GM12878 (cell line): ENCODE data around the gene CDK5R1. TPM values are rescaled to one million over a fixed set of nuclear protein-coding genes. Genes with fewer than 3 reads are reported as not detected.

Experiments used
- ATAC-seq: fragments of 200-7000 bp; cut with Tn5 transposase; 3 replicates; pipeline ENCODE4 v1.9.1; 2020; ENCODE audit warnings: mild to moderate bottlenecking, moderate library complexity
- BruUV-seq: library from RNA; stranded (reverse); fragments of 400-500 nt; replicated peaks from 2 replicates; lab custom pipeline; 2021; lab: Mats Ljungman, UMichigan
- CTCF ChIA-PET: fragments of 300-600 bp; sonication (Branson Sonifier 250); formaldehyde crosslinking; extraction: SDS; loops from one replicate; lab custom pipeline; 2021; ENCODE audit warnings: inconsistent platforms; lab: Yijun Ruan, JAX
- POLR2A ChIA-PET: fragments of 350-600 bp; formaldehyde crosslinking; extraction: SDS; loops from one replicate; lab custom pipeline; 2021; ENCODE audit warnings: inconsistent platforms; lab: Charles Lee
- RAD21 ChIA-PET: fragments of 300-600 bp; sonication (Branson Sonifier 250); formaldehyde crosslinking; loops from one replicate; lab custom pipeline; 2023; ENCODE audit warnings: antibody characterized with exemption; ENCODE audit not compliant: unreplicated experiment; lab: Charles Lee
- SMC1A ChIA-PET: fragments of 300-600 bp; sonication (Branson Sonifier 250); formaldehyde crosslinking; loops from one replicate; lab custom pipeline; 2023; ENCODE audit not compliant: unreplicated experiment, uncharacterized antibody; lab: Charles Lee
- DNase-seq: peaks from one replicate; pipeline ENCODE4 v3.0.0-alpha.2; 2011; ENCODE audit warnings: low read depth, low spot score
- FAIRE-seq: peaks from 3 replicates; lab custom pipeline; 2011; peaks lifted over from hg19 to GRCh38; lab: Jason Lieb, UNC
- H2AFZ ChIP-seq: 2 replicates; pipeline ENCODE4 v1.6.0; 2011; ENCODE audit warnings: low read depth, low read length, control low read depth; ENCODE audit not compliant: control insufficient read depth
- H3K27ac ChIP-seq: 2 replicates; pipeline ENCODE4 v1.5.1; 2011; ENCODE audit warnings: control low read depth; ENCODE audit not compliant: control insufficient read depth, insufficient read depth
- H3K27me3 ChIP-seq, 2 experiments: replicated peaks in 1 of 2; 2 replicates each; pipeline versions ENCODE4 v1.6.0 to v1.6.1; 2011; ENCODE audit warnings: low read length in 1 of 2; ENCODE audit not compliant: control insufficient read depth in 2 of 2, insufficient read depth in 2 of 2
- H3K36me3 ChIP-seq, 2 experiments: 2 replicates each; pipeline ENCODE4 v1.5.1; 2011; ENCODE audit warnings: low read length in 1 of 2; ENCODE audit not compliant: control insufficient read depth in 2 of 2, insufficient read depth in 2 of 2
- H3K4me1 ChIP-seq: 2 replicates; pipeline ENCODE4 v1.6.1; 2011; ENCODE audit warnings: mild to moderate bottlenecking, low read length, moderate library complexity, mixed read lengths; ENCODE audit not compliant: control insufficient read depth, insufficient read depth
- H3K4me2 ChIP-seq: 2 replicates; pipeline ENCODE4 v1.6.0; 2011; ENCODE audit warnings: control low read depth; ENCODE audit not compliant: control insufficient read depth, insufficient read depth
- H3K4me3 ChIP-seq: fragments of 200-600 bp; sonication (generic); 2 replicates; pipeline ENCODE4 v1.5.1; 2016
- H3K79me2 ChIP-seq: 2 replicates; pipeline ENCODE4 v1.6.0; 2011; ENCODE audit warnings: low read length; ENCODE audit not compliant: control insufficient read depth, insufficient read depth
- H3K9ac ChIP-seq: 2 replicates; pipeline ENCODE4 v1.8.0; 2011; ENCODE audit warnings: low read length, control low read depth, mixed read lengths; ENCODE audit not compliant: control insufficient read depth, insufficient read depth
- H3K9me3 ChIP-seq: replicated peaks from 3 replicates; pipeline ENCODE4 v1.5.1; 2011; ENCODE audit warnings: mild to moderate bottlenecking, low read length; ENCODE audit not compliant: control insufficient read depth, insufficient read depth
- H4K20me1 ChIP-seq: 2 replicates; pipeline ENCODE4 v1.6.0; 2011; ENCODE audit not compliant: control insufficient read depth, insufficient read depth
- DPF2 ChIP-seq: fragments of 450-650 bp; IDR thresholded peaks from 2 replicates; pipeline ENCODE4 v1.6.1; 2017; ENCODE audit warnings: mild to moderate bottlenecking
- IRF5 ChIP-seq: fragments of 450-650 bp; IDR thresholded peaks from 2 replicates; pipeline ENCODE4 v1.6.1; 2017; ENCODE audit warnings: borderline replicate concordance
- RBBP5 ChIP-seq: fragments of 200-600 bp; sonication (generic); conservative IDR thresholded peaks from 2 replicates; pipeline ENCODE4 v1.6.1; 2016
- SREBF2 ChIP-seq: IDR thresholded peaks from 2 replicates; pipeline ENCODE4 v1.6.1; 2012; ENCODE audit warnings: mild to moderate bottlenecking, low read length
- TARDBP ChIP-seq: IDR thresholded peaks from 2 replicates; pipeline ENCODE4 v1.6.1; 2016; ENCODE audit warnings: borderline replicate concordance
- WGBS: methylation state at CpG from one replicate; pipeline ENCODE4 v1.1.6; 2016; ENCODE audit warnings: low lambda C conversion rate; ENCODE audit not compliant: insufficient replicate concordance, insufficient coverage; ENCODE audit errors: missing lambda C conversion rate; 5-methylcytosine and 5-hydroxymethylcytosine counted together
- in situ Hi-C: fragments of 300-500 bp; cut with MboI; formaldehyde crosslinking; loops from 9 replicates; pipeline ENCODE4 v1.14.3; 2018; ENCODE audit warnings: mixed read lengths
- intact Hi-C: fragments of 100-400 bp; cut with micrococcal nuclease; formaldehyde crosslinking; loops from one replicate; pipeline ENCODE4 v1.14.2; 2022; ENCODE audit not compliant: unreplicated experiment
- polyA plus RNA-seq, 11 experiments: library from polyadenylated mRNA; depleted of rRNA in 4 of 11; unstranded in 6 of 11; stranded (reverse) in 5 of 11; fragments of >200 nt; fragmentation: Nextera tagmentation in 4 of 11; fragmentation: Illumina TruSeq in 1 of 11; extraction: Ambion mirVana in 4 of 11; extraction: Trizol in 1 of 11; gene quantifications; 1 replicate in 1 of 11; 2 replicates in 10 of 11; pipeline versions ENCODE4 v1.2.1 to v1.2.3, GENCODE V29; 2011 to 2016; ENCODE audit warnings: inconsistent platforms in 2 of 11, missing spikeins in 2 of 11, low read depth in 1 of 11
- total RNA-seq, 4 experiments: library from RNA; depleted of rRNA in 3 of 4; stranded (reverse); fragments of >200 nt in 3 of 4; fragmentation: Illumina TruSeq in 1 of 4; extraction: Trizol in 1 of 4; gene quantifications; 2 replicates each; pipeline versions ENCODE4 v1.2.1 to v1.2.3, GENCODE V29; 2013 to 2021

CDK5R1 gene
- total and polyA plus RNA-seq, 10 of the 15 experiments (the other 5 are each of a cell fraction or from before 2014, with no cell fraction given) = 1.1 to 28.3 (median 12.2) TPM

- no peak for TF ChIP-seq RBBP5
- TF ChIP-seq, all 136 proteins: peak for 0
Measured at GRCh38 chr17:32464374-32464773, 22.4 kb upstream of the CDK5R1 start (continued).

- RAD21 ChIA-PET = no interaction called here
- DNase-seq = no peak
- TF ChIP-seq DPF2 (no peak), TARDBP (no peak), IRF5 (no peak), SREBF2 (no peak)
- no peak overlapping the region for H2AFZ ChIP-seq
- H3K9ac ChIP-seq = no peak overlapping the region
- SMC1A ChIA-PET = interaction anchor here (1.6 kb wide), 1 partner anchor 16 kb away, joined by 6 read pairs; no protein-coding TSS in a partner anchor
- no peaks in the 10 kb centered on the region for H4K20me1 ChIP-seq
- no peak overlapping the region for H3K4me2 ChIP-seq
- H3K79me2 ChIP-seq = no peaks in the 10 kb centered on the region
- no peak overlapping the region for H3K4me3 ChIP-seq
- POLR2A ChIA-PET = interaction anchor here (0.7 kb wide), 2 partner anchors 24 to 27 kb away, joined by 3 to 4 read pairs; no protein-coding TSS in a partner anchor
- H3K4me1 ChIP-seq = no peaks in the 10 kb centered on the region
- no peaks in the 10 kb centered on the region for H3K9me3 ChIP-seq
- 94% methylated on average over 7 of the region's 7 CpGs for WGBS
- no peak for ATAC-seq
- BruUV-seq = no TSS peak
- CTCF ChIA-PET = interaction anchor here (0.5 to 0.9 kb wide), 2 partner anchors 12 to 24 kb away, joined by 3 read pairs; partner anchors contain the start of gene PSMD11
- H3K27me3 ChIP-seq = no peaks in the 10 kb centered on the region
- no peak overlapping the region for H3K27ac ChIP-seq
- intact Hi-C loops = no loop called here
- H3K36me3 ChIP-seq = peaks cover 21 to 55% of the 10 kb centered on the region in 2 experiments
- in situ Hi-C loops = loop anchor here (25.0 kb wide), 1 partner anchor 444 kb away; no protein-coding TSS in a partner anchor
- no peak for FAIRE-seq
Measured at GRCh38 chr17:32467949-32468348, 18.8 kb upstream of the CDK5R1 start.
